Kidney epithelial cell (primary cell): ENCODE measurements around the gene TWNK. TPM values are rescaled to one million over a fixed set of nuclear protein-coding genes. Genes with fewer than 3 reads are reported as not detected.

Source experiments
- DNase-seq: peaks from one replicate; pipeline ENCODE4 v3.0.0-alpha.2; 2010; ENCODE audit warnings: low read depth
- H3K27me3 ChIP-seq: 2 replicates; pipeline ENCODE4 v1.6.0; 2011; ENCODE audit warnings: low read length; ENCODE audit not compliant: control insufficient read depth, insufficient read depth
- H3K36me3 ChIP-seq: 2 replicates; pipeline ENCODE4 v1.5.1; 2011; ENCODE audit warnings: low read length; ENCODE audit not compliant: control insufficient read depth, insufficient read depth
- H3K4me3 ChIP-seq: 2 replicates; pipeline ENCODE4 v1.5.1; 2011; ENCODE audit warnings: low read depth, mild to moderate bottlenecking, control low read depth, low read length
- CTCF ChIP-seq: IDR thresholded peaks from 2 replicates; pipeline ENCODE4 v1.5.1; 2011; ENCODE audit warnings: mild to moderate bottlenecking, moderate library complexity, low read length, control low read depth, inconsistent platforms; ENCODE audit not compliant: insufficient read depth, poor library complexity, severe bottlenecking
- total RNA-seq: library from RNA; depleted of rRNA; stranded (reverse); fragments of >200 nt; gene quantifications from 2 replicates; pipeline ENCODE4 v1.2.3, GENCODE V29; 2015

The TWNK gene
- total RNA-seq, 1 donor from 2014 or later, result 14.1 TPM

DNA sequence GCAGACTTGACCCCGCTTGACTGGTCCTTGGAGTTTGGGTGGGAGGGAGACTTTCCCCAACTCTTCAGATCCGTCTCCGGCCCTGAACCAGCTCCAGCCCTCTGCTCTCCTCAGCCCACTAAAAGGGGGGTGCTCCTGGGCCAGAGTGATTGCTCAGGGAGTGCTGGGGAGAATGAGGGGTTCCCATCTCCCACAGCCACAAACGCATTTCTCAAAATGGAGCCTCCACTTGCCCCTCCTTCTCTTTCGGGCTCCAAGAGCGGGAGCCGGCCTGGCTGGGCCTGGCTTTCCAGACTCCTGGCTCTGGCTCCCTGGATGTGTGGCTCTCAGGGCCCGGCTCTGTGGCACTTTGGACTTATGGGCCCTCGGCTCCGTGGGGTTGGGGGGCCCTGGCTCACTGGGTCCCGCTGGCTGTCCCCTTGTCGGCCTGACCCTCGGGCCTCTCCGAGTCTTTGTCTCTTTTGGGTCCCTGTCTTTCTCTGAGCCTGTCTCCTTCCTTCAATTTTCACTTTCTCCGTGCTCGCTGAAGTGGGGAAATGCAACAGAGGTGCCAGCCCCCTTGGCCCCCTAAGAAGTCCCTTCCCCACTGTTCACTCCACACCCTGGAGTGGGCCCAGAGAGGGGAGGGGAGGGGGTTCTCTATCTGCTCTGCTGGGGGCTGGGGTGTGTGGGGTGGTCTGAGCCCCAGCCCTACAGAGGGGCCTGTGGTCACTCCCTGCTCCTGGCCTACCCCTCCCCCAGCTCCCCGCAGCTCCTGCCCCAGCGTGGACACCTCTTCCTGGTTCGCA lies 13.0 kb downstream of the TWNK start:
- peaks cover 2% of the 10 kb centered on the region for H3K36me3 ChIP-seq
- DNase-seq, result no peak
- H3K27me3 ChIP-seq, result no peaks in the 10 kb centered on the region
- H3K4me3 ChIP-seq, result peak overlapping the region; percentile 90
- no peak for TF ChIP-seq CTCF

DNA sequence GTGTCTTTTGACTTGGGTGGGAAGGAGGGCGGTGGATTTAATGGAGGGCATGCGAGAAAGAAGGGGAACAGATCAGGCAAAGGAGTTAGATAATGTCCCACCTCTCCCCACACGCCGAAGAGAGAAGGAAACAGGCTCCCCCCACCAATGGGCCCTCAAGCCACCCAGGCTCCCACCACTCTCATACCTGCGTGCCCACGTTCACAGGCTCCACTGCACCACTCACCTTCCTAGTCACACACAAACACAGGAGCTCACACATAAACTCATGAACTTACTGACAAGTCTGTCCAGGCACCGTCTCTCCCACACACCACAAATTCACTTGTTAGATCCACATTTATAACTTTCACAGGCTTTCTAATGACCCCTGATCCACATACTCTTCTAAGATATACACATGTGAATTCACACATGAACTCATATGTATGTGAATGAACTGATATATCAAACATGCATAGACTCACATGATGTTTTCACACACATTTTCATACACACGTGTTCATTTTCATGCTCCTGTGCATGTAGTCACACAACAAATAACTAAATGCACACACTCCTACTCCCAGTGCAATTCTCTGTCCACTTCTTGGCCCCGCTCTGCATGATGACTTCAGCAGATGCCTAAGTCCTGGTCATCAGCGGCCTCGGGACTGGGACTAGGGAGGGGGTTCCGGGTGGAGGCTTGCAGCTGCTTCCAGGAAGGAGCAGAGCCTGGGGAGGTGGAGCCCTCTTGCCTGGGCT lies 13.7 kb downstream of the TWNK start:
- Histone ChIP-seq H3K4me3 (peak overlapping the region; percentile 90), H3K36me3 (peaks cover 4% of the 10 kb centered on the region), H3K27me3 (no peaks in the 10 kb centered on the region)
- TF ChIP-seq CTCF, result no peak
- DNase-seq, result no peak

- no peak for TF ChIP-seq CTCF
- Histone ChIP-seq H3K27me3 (no peaks in the 10 kb centered on the region), H3K36me3 (peaks cover 5% of the 10 kb centered on the region), H3K4me3 (peak overlapping the region; percentile 26)
- DNase-seq, result no peak
Measured at GRCh38 chr10:101001659-101002035, 14.3 kb downstream of the TWNK start.

DNA sequence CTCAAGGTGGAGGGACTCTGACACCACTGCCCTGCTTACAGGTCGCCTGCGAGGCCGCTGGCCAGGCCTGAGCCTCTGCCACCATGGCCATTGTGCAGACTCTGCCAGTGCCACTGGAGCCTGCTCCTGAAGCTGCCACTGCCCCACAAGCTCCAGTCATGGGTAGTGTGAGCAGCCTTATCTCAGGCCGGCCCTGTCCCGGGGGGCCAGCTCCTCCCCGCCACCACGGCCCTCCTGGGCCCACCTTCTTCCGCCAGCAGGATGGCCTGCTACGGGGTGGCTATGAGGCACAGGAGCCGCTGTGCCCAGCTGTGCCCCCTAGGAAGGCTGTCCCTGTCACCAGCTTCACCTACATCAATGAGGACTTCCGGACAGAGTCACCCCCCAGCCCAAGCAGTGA lies 15.1 kb downstream of the TWNK start:
- no peak for DNase-seq
- Histone ChIP-seq H3K27me3 (no peaks in the 10 kb centered on the region), H3K4me3 (no peak overlapping the region), H3K36me3 (peaks cover 5% of the 10 kb centered on the region)
- TF ChIP-seq CTCF, result no peak

- Histone ChIP-seq H3K27me3 (no peaks in the 10 kb centered on the region), H3K36me3 (peaks cover 5% of the 10 kb centered on the region), H3K4me3 (no peak overlapping the region)
- TF ChIP-seq CTCF, result no peak
- no peak for DNase-seq
Measured at GRCh38 chr10:101003639-101004206, 16.4 kb downstream of the TWNK start.
